ENCODE data around the gene METAP1. TPM values are rescaled to one million over a fixed set of nuclear protein-coding genes. Genes with fewer than 3 reads are reported as not detected.
"Not testable (repeated sequence)": the region's sequence is repeated elsewhere in the genome, so short reads cannot be mapped to it uniquely, and the experiment has no call there.

Gene METAP1
- total RNA-seq, 1 donor from 2014 or later, result 61.3 TPM

GRCh38 chr4:99013402-99013843, 17.9 kb downstream of the METAP1 start:
- no peak for DNase-seq (ENCODE audit: low spot score)
- H3K27me3 Mint-ChIP-seq (ENCODE audit: insufficient read depth), result no peaks in the 10 kb centered on the region
- no peak overlapping the region for H3K4me3 Mint-ChIP-seq
- H3K27ac Mint-ChIP-seq, result no peak overlapping the region
- H3K36me3 Mint-ChIP-seq (ENCODE audit: low read depth), result peaks cover 28% of the 10 kb centered on the region
- H3K9me3 Mint-ChIP-seq, result peaks cover 20% of the 10 kb centered on the region
- no peaks in the 10 kb centered on the region for H3K4me1 Mint-ChIP-seq (ENCODE audit: low read depth)
- intact Hi-C loops (cut with micrococcal nuclease), result no loop called here

- Mint-ChIP-seq H3K4me1 (ENCODE audit: low read depth) (no peaks in the 10 kb centered on the region), H3K9me3 (peaks cover 23% of the 10 kb centered on the region), H3K36me3 (ENCODE audit: low read depth) (peaks cover 30% of the 10 kb centered on the region), H3K27ac (no peak overlapping the region), H3K4me3 (no peak overlapping the region), H3K27me3 (ENCODE audit: insufficient read depth) (no peaks in the 10 kb centered on the region)
- DNase-seq (ENCODE audit: low spot score), result no peak
- intact Hi-C loops (cut with micrococcal nuclease), result no loop called here
These were observed 18.5 kb downstream of the METAP1 start for GRCh38 chr4:99013884-99014523.

- Mint-ChIP-seq H3K27me3 (ENCODE audit: insufficient read depth) (no peaks in the 10 kb centered on the region), H3K36me3 (ENCODE audit: low read depth) (peaks cover 34% of the 10 kb centered on the region), H3K27ac (no peak overlapping the region), H3K4me3 (no peak overlapping the region), H3K9me3 (peaks cover 34% of the 10 kb centered on the region), H3K4me1 (ENCODE audit: low read depth) (peaks cover 17% of the 10 kb centered on the region)
- no peak for DNase-seq (ENCODE audit: low spot score)
- intact Hi-C loops (cut with micrococcal nuclease), result no loop called here
These were observed 25.9 kb downstream of the METAP1 start for GRCh38 chr4:99021386-99021785.

- Mint-ChIP-seq H3K4me3 (no peak overlapping the region), H3K27me3 (ENCODE audit: insufficient read depth) (no peaks in the 10 kb centered on the region)
- intact Hi-C loops (cut with micrococcal nuclease), result no loop called here
These were observed 27.0 kb downstream of the METAP1 start for GRCh38 chr4:99022566-99022965.

GRCh38 chr4:99023800-99024251, 28.3 kb downstream of the METAP1 start:
- H3K27me3 Mint-ChIP-seq (ENCODE audit: insufficient read depth); H3K27ac Mint-ChIP-seq; DNase-seq (ENCODE audit: low spot score); H3K4me3 Mint-ChIP-seq; intact Hi-C loops (cut with micrococcal nuclease): not testable (repeated sequence)
- Mint-ChIP-seq H3K4me1 (ENCODE audit: low read depth) (peaks cover 17% of the 10 kb centered on the region), H3K36me3 (ENCODE audit: low read depth) (peaks cover 27% of the 10 kb centered on the region), H3K9me3 (peaks cover 30% of the 10 kb centered on the region)

More at GRCh38 chr4:99022566-99022965, 27.0 kb downstream of the METAP1 start:
- DNase-seq (ENCODE audit: low spot score), result no peak
- peaks cover 33% of the 10 kb centered on the region for H3K9me3 Mint-ChIP-seq
- H3K27ac Mint-ChIP-seq, result no peak overlapping the region
- peaks cover 17% of the 10 kb centered on the region for H3K4me1 Mint-ChIP-seq (ENCODE audit: low read depth)
- H3K36me3 Mint-ChIP-seq (ENCODE audit: low read depth), result peaks cover 31% of the 10 kb centered on the region

DNA sequence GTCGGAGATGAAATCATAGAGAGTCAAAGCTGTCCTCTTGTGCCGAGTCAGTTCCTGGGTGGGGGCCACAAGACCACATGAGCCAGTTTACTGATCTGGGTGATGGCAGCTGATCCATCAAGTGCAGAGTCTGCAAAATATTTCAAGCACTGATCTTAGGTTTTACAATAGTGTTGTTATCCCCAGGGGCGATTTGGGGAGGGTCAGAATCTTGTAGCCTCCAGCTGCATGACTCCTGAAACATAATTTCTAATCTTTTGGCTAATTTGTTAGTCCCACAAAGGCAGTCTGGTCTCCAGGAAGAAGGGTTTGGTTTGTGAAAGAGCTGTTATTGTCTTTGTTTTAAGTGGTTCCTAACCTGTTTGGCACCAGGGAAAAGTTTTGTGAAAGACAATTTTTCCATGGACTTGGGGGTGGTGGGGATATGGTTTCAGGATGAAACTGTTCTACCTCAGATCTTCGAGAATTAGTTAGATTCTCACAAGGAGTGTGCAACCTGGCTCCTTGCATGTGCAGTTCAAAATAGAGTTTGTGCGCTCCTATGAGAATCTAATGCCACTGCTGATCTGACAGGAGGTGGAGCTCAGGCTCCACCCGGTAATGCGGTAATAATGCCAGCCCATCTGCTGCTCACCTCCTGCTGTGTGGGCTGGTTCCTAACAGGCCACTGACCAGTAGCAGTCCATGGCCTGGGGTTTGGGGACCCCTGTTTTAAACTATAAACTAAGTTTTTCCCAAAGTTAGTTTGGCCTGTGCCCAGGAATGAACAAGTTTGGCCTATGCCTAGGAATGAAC, 29.2 kb downstream of the METAP1 start:
- DNase-seq (ENCODE audit: low spot score), result no peak
- intact Hi-C loops (cut with micrococcal nuclease), result no loop called here
- H3K27ac Mint-ChIP-seq, result no peak overlapping the region
- H3K27me3 Mint-ChIP-seq (ENCODE audit: insufficient read depth), result no peaks in the 10 kb centered on the region
- peaks cover 23% of the 10 kb centered on the region for H3K4me1 Mint-ChIP-seq (ENCODE audit: low read depth)
- H3K4me3 Mint-ChIP-seq, result no peak overlapping the region
- peaks cover 18% of the 10 kb centered on the region for H3K36me3 Mint-ChIP-seq (ENCODE audit: low read depth)
- peaks cover 22% of the 10 kb centered on the region for H3K9me3 Mint-ChIP-seq

- peaks cover 16% of the 10 kb centered on the region for H3K36me3 Mint-ChIP-seq (ENCODE audit: low read depth)
- H3K27me3 Mint-ChIP-seq (ENCODE audit: insufficient read depth), result no peaks in the 10 kb centered on the region
- H3K4me3 Mint-ChIP-seq, result no peak overlapping the region
- no peak for DNase-seq (ENCODE audit: low spot score)
- no peak overlapping the region for H3K27ac Mint-ChIP-seq
- H3K4me1 Mint-ChIP-seq (ENCODE audit: low read depth), result peaks cover 32% of the 10 kb centered on the region
- peaks cover 13% of the 10 kb centered on the region for H3K9me3 Mint-ChIP-seq
- intact Hi-C loops (cut with micrococcal nuclease), result no loop called here
These were observed 30.0 kb downstream of the METAP1 start for GRCh38 chr4:99025506-99025905.

GRCh38 chr4:99027304-99027703, 31.8 kb downstream of the METAP1 start:
- peaks cover 39% of the 10 kb centered on the region for H3K4me1 Mint-ChIP-seq (ENCODE audit: low read depth)
- H3K4me3 Mint-ChIP-seq, result no peak overlapping the region

DNA sequence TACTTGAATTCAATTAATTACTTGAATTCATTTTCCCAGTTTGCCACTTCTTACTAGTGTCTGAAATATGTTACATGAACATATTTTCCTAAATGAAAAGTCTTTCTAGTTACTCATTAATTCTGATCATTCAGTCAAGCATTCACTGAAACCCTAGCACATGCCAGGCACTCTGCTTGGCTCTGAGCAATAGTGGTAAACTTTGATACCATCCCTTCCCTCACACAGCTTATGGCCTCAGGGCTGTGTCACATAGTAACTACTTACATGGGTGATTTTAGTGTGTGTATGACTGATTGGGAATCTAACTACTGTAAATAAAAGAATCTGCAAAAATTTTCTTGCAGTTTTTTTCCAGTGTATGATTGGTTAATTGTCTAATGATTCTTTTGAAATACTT, 32.7 kb downstream of the METAP1 start:
- Mint-ChIP-seq H3K27me3 (ENCODE audit: insufficient read depth) (no peaks in the 10 kb centered on the region), H3K4me1 (ENCODE audit: low read depth) (peaks cover 39% of the 10 kb centered on the region), H3K4me3 (no peak overlapping the region), H3K27ac (no peak overlapping the region), H3K36me3 (ENCODE audit: low read depth) (peaks cover 10% of the 10 kb centered on the region), H3K9me3 (no peaks in the 10 kb centered on the region)
- intact Hi-C loops (cut with micrococcal nuclease), result no loop called here
- no peak for DNase-seq (ENCODE audit: low spot score)

More at GRCh38 chr4:99027304-99027703, 31.8 kb downstream of the METAP1 start:
- Mint-ChIP-seq H3K36me3 (ENCODE audit: low read depth) (peaks cover 10% of the 10 kb centered on the region), H3K27me3 (ENCODE audit: insufficient read depth) (no peaks in the 10 kb centered on the region), H3K27ac (no peak overlapping the region), H3K9me3 (no peaks in the 10 kb centered on the region)
- DNase-seq (ENCODE audit: low spot score), result no peak
- intact Hi-C loops (cut with micrococcal nuclease), result no loop called here

GRCh38 chr4:99029018-99029735, 33.7 kb downstream of the METAP1 start:
- peaks cover 16% of the 10 kb centered on the region for H3K36me3 Mint-ChIP-seq (ENCODE audit: low read depth)
- H3K4me1 Mint-ChIP-seq (ENCODE audit: low read depth), result peaks cover 29% of the 10 kb centered on the region
- H3K9me3 Mint-ChIP-seq, result no peaks in the 10 kb centered on the region
- no peaks in the 10 kb centered on the region for H3K27me3 Mint-ChIP-seq (ENCODE audit: insufficient read depth)
- H3K4me3 Mint-ChIP-seq, result no peak overlapping the region
- H3K27ac Mint-ChIP-seq, result no peak overlapping the region
- intact Hi-C loops (cut with micrococcal nuclease), result no loop called here
- no peak for DNase-seq (ENCODE audit: low spot score)

- no peak for DNase-seq (ENCODE audit: low spot score)
- H3K36me3 Mint-ChIP-seq (ENCODE audit: low read depth), result peaks cover 16% of the 10 kb centered on the region
- intact Hi-C loops (cut with micrococcal nuclease), result no loop called here
- H3K4me1 Mint-ChIP-seq (ENCODE audit: low read depth), result peaks cover 23% of the 10 kb centered on the region
- no peak overlapping the region for H3K27ac Mint-ChIP-seq
- no peak overlapping the region for H3K4me3 Mint-ChIP-seq
- no peaks in the 10 kb centered on the region for H3K9me3 Mint-ChIP-seq
- H3K27me3 Mint-ChIP-seq (ENCODE audit: insufficient read depth), result no peaks in the 10 kb centered on the region
These were observed 34.3 kb downstream of the METAP1 start for GRCh38 chr4:99029852-99030251.

DNA sequence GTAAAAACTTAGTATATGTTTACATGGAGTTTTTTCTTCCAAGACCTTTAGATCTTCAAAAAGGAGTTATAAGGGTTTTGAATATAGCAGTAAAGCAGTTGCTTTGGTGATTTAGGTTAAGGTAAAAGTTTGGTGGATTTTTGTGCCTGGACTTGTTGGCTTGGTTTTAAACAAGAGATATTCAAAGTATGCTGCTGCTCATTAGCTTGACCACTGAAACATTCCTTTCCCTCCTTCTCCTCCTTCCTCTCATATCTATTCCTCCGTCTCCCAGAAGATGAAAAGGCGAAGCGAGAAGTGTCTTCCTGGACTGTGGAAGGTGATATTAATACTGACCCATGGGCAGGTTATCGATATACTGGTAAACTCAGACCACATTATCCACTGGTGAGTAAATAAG, 38.4 kb downstream of the METAP1 start:
- Mint-ChIP-seq H3K27ac (no peak overlapping the region), H3K9me3 (peaks cover 16% of the 10 kb centered on the region), H3K4me3 (no peak overlapping the region), H3K4me1 (ENCODE audit: low read depth) (peaks cover 23% of the 10 kb centered on the region), H3K36me3 (ENCODE audit: low read depth) (peaks cover 35% of the 10 kb centered on the region), H3K27me3 (ENCODE audit: insufficient read depth) (no peaks in the 10 kb centered on the region)
- intact Hi-C loops (cut with micrococcal nuclease), result no loop called here
- no peak for DNase-seq (ENCODE audit: low spot score)

- H3K36me3 Mint-ChIP-seq (ENCODE audit: low read depth), result peaks cover 43% of the 10 kb centered on the region
- H3K4me3 Mint-ChIP-seq, result no peak overlapping the region
- DNase-seq (ENCODE audit: low spot score), result no peak
- H3K27me3 Mint-ChIP-seq (ENCODE audit: insufficient read depth), result no peaks in the 10 kb centered on the region
- H3K9me3 Mint-ChIP-seq, result peaks cover 16% of the 10 kb centered on the region
- H3K27ac Mint-ChIP-seq, result no peak overlapping the region
- H3K4me1 Mint-ChIP-seq (ENCODE audit: low read depth), result peaks cover 11% of the 10 kb centered on the region
- intact Hi-C loops (cut with micrococcal nuclease), result no loop called here
These were observed 42.7 kb downstream of the METAP1 start for GRCh38 chr4:99038213-99038612.

Measured in activated T-helper 1 cell treated with anti-CD3 and anti-CD28 coated beads, Interleukin-12 subunit alpha, Interleukin-12 subunit beta, Interleukin-2, Interleukin-4 antibody, amounts not matched to agents 30 ng/mL and 10 ng/mL and 1 ng/mL, durations not matched to agents 14 hours and 24 hours and 36 hours (primary cell).